Activated naive CD4-positive, alpha-beta T cell treated with anti-CD3 and anti-CD28 coated beads, Interleukin-2, amount 50 U/mL, for 72 hours (primary cell): ENCODE data around the gene PRAMEF18. TPM values are rescaled to one million over a fixed set of nuclear protein-coding genes. Genes with fewer than 3 reads are reported as not detected.
A peak's percentile ranks its signal among the peaks of the same experiment; 100 is the strongest.
"Not testable (repeated sequence)": the region's sequence is repeated elsewhere in the genome, so short reads cannot be mapped to it uniquely, and the experiment has no call there.

Experiments used
- ATAC-seq, 2 donors: fragments of 150-1000 bp; cut with Tn5 transposase; 2 replicates each; pipeline ENCODE4 v1.10.0; 2021; ENCODE audit warnings: mild to moderate bottlenecking in 2 of 2, moderate library complexity in 2 of 2
- DNase-seq, 2 donors: peaks; one replicate each; pipeline ENCODE4 v3.0.0; 2021 to 2022; ENCODE audit warnings: low spot score in 2 of 2
- H3K27ac Mint-ChIP-seq, 2 donors: one replicate each; pipeline ENCODE4 v1.8.0; 2022; ENCODE audit warnings: mild to moderate bottlenecking in 2 of 2, mixed read lengths in 2 of 2
- H3K36me3 Mint-ChIP-seq, 2 donors: one replicate each; pipeline ENCODE4 v1.8.0; 2022; ENCODE audit warnings: mixed read lengths in 2 of 2
- H3K9me3 Mint-ChIP-seq, 2 donors: one replicate each; pipeline ENCODE4 v1.8.0; 2022; ENCODE audit warnings: mixed read lengths in 2 of 2
- total RNA-seq, 2 donors: library from RNA; stranded (reverse); gene quantifications; one replicate each; pipeline ENCODE4 v1.2.3, GENCODE V29; 2022

Gene PRAMEF18
- total RNA-seq, 2 donors from 2014 or later: not detected

- H3K36me3 Mint-ChIP-seq, H3K27ac Mint-ChIP-seq, ATAC-seq, H3K9me3 Mint-ChIP-seq: not testable (repeated sequence)
- peak in 1 of 2 donors; percentile 0 for DNase-seq
These were observed 1.5 kb upstream of the PRAMEF18 start for GRCh38 chr1:13227271-13228055.

DNA sequence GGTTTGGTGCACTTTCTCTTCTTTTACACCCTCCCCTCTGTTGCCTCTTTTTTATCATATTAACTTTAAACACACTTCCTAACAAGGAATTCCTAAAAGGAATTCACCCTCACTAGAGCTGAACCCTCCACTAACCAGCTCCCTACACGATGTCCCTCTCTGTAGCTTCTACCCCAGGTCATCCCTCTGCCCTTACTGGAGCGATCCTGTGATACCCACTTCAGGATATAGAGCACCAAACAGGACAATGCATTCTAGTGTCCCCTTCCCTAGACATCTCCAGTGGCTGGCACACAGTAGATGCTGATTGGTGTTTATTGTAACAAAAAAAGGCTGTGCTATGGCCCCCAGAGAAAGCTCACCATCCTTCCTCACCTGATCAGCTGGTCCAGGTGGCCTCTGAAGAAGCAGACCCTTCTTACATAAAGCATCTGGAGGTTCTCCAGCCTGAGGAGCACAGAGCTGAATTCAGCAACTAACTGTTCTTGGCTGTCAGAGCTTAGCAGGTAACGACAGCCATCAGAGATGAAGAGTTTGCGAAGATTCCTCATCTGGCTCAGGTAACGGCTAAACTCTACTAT, 1.4 kb downstream of the PRAMEF18 start:
- peak overlapping the region in 1 of 2 donors; percentile 14 for H3K27ac Mint-ChIP-seq
- no peaks in the 10 kb centered on the region for H3K36me3 Mint-ChIP-seq
- H3K9me3 Mint-ChIP-seq: no peaks in the 10 kb centered on the region
- ATAC-seq: no peak
- DNase-seq: no peak

DNA sequence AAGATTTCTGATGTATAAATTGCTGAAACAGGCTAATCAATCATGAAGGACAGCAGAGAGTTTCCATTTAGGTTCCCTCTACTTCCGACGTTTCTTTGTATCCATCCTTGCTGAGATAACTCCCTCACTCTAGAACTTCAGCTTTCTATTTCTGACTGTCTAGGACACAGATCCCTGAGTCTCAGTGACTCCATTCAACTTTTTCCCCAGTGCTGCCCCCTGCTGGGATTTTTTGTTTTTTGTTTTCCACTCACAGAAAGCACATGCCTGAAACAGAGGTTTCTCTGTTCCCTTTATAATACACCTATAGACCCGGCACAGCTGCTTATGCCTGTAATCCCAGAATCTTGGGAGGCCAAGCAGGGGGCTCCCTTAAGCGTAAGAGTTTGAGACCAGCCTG, 3.2 kb downstream of the PRAMEF18 start:
- not testable (repeated sequence) for ATAC-seq, DNase-seq, H3K27ac Mint-ChIP-seq, H3K9me3 Mint-ChIP-seq, H3K36me3 Mint-ChIP-seq

- not testable (repeated sequence) for H3K36me3 Mint-ChIP-seq, H3K27ac Mint-ChIP-seq, ATAC-seq, DNase-seq, H3K9me3 Mint-ChIP-seq
These were observed 6.8 kb downstream of the PRAMEF18 start for GRCh38 chr1:13219203-13219602.

- DNase-seq, ATAC-seq, H3K36me3 Mint-ChIP-seq: not testable (repeated sequence)
These were observed 9.3 kb downstream of the PRAMEF18 start for GRCh38 chr1:13216619-13217018.

DNA sequence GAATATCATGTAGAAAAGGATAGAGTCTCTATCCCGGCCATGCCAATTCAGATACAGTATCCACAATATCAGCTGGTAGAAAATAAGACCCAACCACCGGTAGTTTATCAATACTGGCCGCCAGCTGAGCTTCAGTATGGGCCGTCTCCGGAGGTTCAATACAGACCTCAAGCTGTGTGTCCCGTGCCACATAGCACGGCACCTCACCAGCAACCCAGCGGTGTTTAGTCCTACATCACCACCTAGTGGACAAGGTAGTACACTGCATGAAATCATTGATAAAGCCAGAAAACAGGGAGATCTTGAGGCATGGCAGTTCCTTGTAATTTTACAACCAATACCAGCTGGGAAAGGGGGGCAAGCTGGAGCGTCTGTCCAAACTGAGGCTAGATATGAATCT, 17.2 kb downstream of the PRAMEF18 start:
- DNase-seq, H3K9me3 Mint-ChIP-seq, H3K27ac Mint-ChIP-seq, ATAC-seq, H3K36me3 Mint-ChIP-seq: not testable (repeated sequence)

More at GRCh38 chr1:13216619-13217018, 9.3 kb downstream of the PRAMEF18 start:
- H3K27ac Mint-ChIP-seq, H3K9me3 Mint-ChIP-seq: not testable (repeated sequence)

DNA sequence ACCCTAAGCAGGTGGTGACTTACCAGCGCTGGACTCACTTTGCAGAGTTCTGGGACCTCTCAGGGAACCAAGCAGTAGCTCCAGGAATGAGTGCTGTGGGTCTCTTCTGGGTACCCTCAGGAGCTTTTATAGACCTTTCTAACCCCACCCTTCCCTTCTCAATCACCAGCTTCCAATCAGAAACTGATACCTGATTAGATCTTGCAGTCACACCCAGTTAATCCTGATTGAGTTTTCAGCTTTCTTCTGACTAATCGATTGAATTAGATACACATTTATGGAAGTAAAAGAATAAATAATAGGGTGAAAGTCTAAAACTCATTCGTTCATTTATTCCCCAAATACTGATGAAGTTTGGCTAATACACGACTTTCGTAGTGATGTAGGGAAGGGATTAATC, 24.6 kb downstream of the PRAMEF18 start, which contains the start of gene PRAMEF13:
Gene PRAMEF13 (minus strand): TSS at position 101 of the 400 bp plus-strand sequence. CDS start 1,820 bp downstream, outside the sequence.
- ATAC-seq, H3K36me3 Mint-ChIP-seq, H3K9me3 Mint-ChIP-seq, H3K27ac Mint-ChIP-seq, DNase-seq: not testable (repeated sequence)

Other genes starting within 250 kb of the PRAMEF18 start
- not detected for gene PRAMEF27, start 169.6 kb downstream of the PRAMEF18 start, total RNA-seq
- gene HNRNPCL3, start 165.4 kb downstream of the PRAMEF18 start, total RNA-seq: not detected
- not detected for gene PRAMEF25, start 155.4 kb downstream of the PRAMEF18 start, total RNA-seq
- gene HNRNPCL2, start 109.3 kb downstream of the PRAMEF18 start, total RNA-seq: not detected
- not detected for gene PRAMEF26, start 70.1 kb downstream of the PRAMEF18 start, total RNA-seq
- not detected for gene HNRNPCL4, start 60.5 kb downstream of the PRAMEF18 start, total RNA-seq
- not detected for gene PRAMEF9, start 54.3 kb downstream of the PRAMEF18 start, total RNA-seq
- gene PRAMEF13, start 24.7 kb downstream of the PRAMEF18 start, total RNA-seq: not detected
- not detected for gene PRAMEF5, start 28.0 kb upstream of the PRAMEF18 start, total RNA-seq
- gene PRAMEF8, start 59.0 kb upstream of the PRAMEF18 start, total RNA-seq: not detected
- not detected for gene PRAMEF33, start 77.4 kb upstream of the PRAMEF18 start, total RNA-seq
- gene PRAMEF15, start 89.4 kb upstream of the PRAMEF18 start, total RNA-seq: not detected
- gene PRAMEF14, start 121.0 kb upstream of the PRAMEF18 start, total RNA-seq: not detected
- not detected for gene PRAMEF19, start 145.8 kb upstream of the PRAMEF18 start, total RNA-seq
- gene PRAMEF17, start 163.5 kb upstream of the PRAMEF18 start, total RNA-seq: not detected
- not detected for gene PRAMEF20, start 184.3 kb upstream of the PRAMEF18 start, total RNA-seq